ENCODE results near the gene RENBP. TPM values are rescaled to one million over a fixed set of nuclear protein-coding genes. Genes with fewer than 3 reads are reported as not detected.

Gene RENBP
- total RNA-seq, 1 experiment from 2014 or later: 17.9 TPM

GRCh38 chrX:153966841-153967535 is 22.5 kb upstream of the RENBP start:
- no peak for DNase-seq
- Histone ChIP-seq H3K36me3 (replicated peaks; ENCODE audit: control insufficient read depth, insufficient read depth, low read length) (peaks cover 9% of the 10 kb centered on the region), H3K27me3 (ENCODE audit: control insufficient read depth, insufficient read depth, low read length) (no peaks in the 10 kb centered on the region), H3K4me3 (ENCODE audit: insufficient read depth, low read depth, low read length) (no peak overlapping the region)

GRCh38 chrX:153966283-153966688 is 21.8 kb upstream of the RENBP start:
- H3K27me3 ChIP-seq (ENCODE audit: control insufficient read depth, insufficient read depth, low read length): no peaks in the 10 kb centered on the region
- peaks cover 14% of the 10 kb centered on the region for H3K36me3 ChIP-seq (replicated peaks; ENCODE audit: control insufficient read depth, insufficient read depth, low read length)
- H3K4me3 ChIP-seq (ENCODE audit: insufficient read depth, low read depth, low read length): no peak overlapping the region
- no peak for DNase-seq

- Histone ChIP-seq H3K27me3 (ENCODE audit: control insufficient read depth, insufficient read depth, low read length) (no peaks in the 10 kb centered on the region), H3K36me3 (replicated peaks; ENCODE audit: control insufficient read depth, insufficient read depth, low read length) (peaks cover 15% of the 10 kb centered on the region), H3K4me3 (ENCODE audit: insufficient read depth, low read depth, low read length) (no peak overlapping the region)
- DNase-seq: no peak
Measured at GRCh38 chrX:153965406-153965805, 21.0 kb upstream of the RENBP start.

- Histone ChIP-seq H3K4me3 (ENCODE audit: insufficient read depth, low read depth, low read length) (no peak overlapping the region), H3K36me3 (replicated peaks; ENCODE audit: control insufficient read depth, insufficient read depth, low read length) (peaks cover 23% of the 10 kb centered on the region), H3K27me3 (ENCODE audit: control insufficient read depth, insufficient read depth, low read length) (no peaks in the 10 kb centered on the region)
- no peak for DNase-seq
Measured at GRCh38 chrX:153964105-153964504, 19.7 kb upstream of the RENBP start.

- DNase-seq: no peak
- H3K27me3 ChIP-seq (ENCODE audit: control insufficient read depth, insufficient read depth, low read length): no peaks in the 10 kb centered on the region
- H3K4me3 ChIP-seq (ENCODE audit: insufficient read depth, low read depth, low read length): no peak overlapping the region
- H3K36me3 ChIP-seq (replicated peaks; ENCODE audit: control insufficient read depth, insufficient read depth, low read length): peaks cover 28% of the 10 kb centered on the region
Measured at GRCh38 chrX:153963546-153963945, 19.1 kb upstream of the RENBP start.

- Histone ChIP-seq H3K27me3 (ENCODE audit: control insufficient read depth, insufficient read depth, low read length) (no peaks in the 10 kb centered on the region), H3K36me3 (replicated peaks; ENCODE audit: control insufficient read depth, insufficient read depth, low read length) (peaks cover 49% of the 10 kb centered on the region), H3K4me3 (ENCODE audit: insufficient read depth, low read depth, low read length) (no peak overlapping the region)
- no peak for DNase-seq
Measured at GRCh38 chrX:153961292-153961691, 16.8 kb upstream of the RENBP start.

GRCh38 chrX:153960786-153961185 is 16.3 kb upstream of the RENBP start:
- DNase-seq: no peak
- no peaks in the 10 kb centered on the region for H3K27me3 ChIP-seq (ENCODE audit: control insufficient read depth, insufficient read depth, low read length)
- H3K36me3 ChIP-seq (replicated peaks; ENCODE audit: control insufficient read depth, insufficient read depth, low read length): peaks cover 51% of the 10 kb centered on the region
- H3K4me3 ChIP-seq (ENCODE audit: insufficient read depth, low read depth, low read length): no peak overlapping the region

GRCh38 chrX:153960077-153960476 is 15.6 kb upstream of the RENBP start:
- Histone ChIP-seq H3K27me3 (ENCODE audit: control insufficient read depth, insufficient read depth, low read length) (no peaks in the 10 kb centered on the region), H3K36me3 (replicated peaks; ENCODE audit: control insufficient read depth, insufficient read depth, low read length) (peaks cover 57% of the 10 kb centered on the region), H3K4me3 (ENCODE audit: insufficient read depth, low read depth, low read length) (no peak overlapping the region)
- no peak for DNase-seq

GRCh38 chrX:153959649-153960048 is 15.2 kb upstream of the RENBP start:
- DNase-seq: no peak
- no peaks in the 10 kb centered on the region for H3K27me3 ChIP-seq (ENCODE audit: control insufficient read depth, insufficient read depth, low read length)
- no peak overlapping the region for H3K4me3 ChIP-seq (ENCODE audit: insufficient read depth, low read depth, low read length)
- H3K36me3 ChIP-seq (replicated peaks; ENCODE audit: control insufficient read depth, insufficient read depth, low read length): peaks cover 57% of the 10 kb centered on the region

- Histone ChIP-seq H3K27me3 (ENCODE audit: control insufficient read depth, insufficient read depth, low read length) (no peaks in the 10 kb centered on the region), H3K4me3 (ENCODE audit: insufficient read depth, low read depth, low read length) (no peak overlapping the region), H3K36me3 (replicated peaks; ENCODE audit: control insufficient read depth, insufficient read depth, low read length) (peaks cover 57% of the 10 kb centered on the region)
- no peak for DNase-seq
Measured at GRCh38 chrX:153958605-153959004, 14.2 kb upstream of the RENBP start.

- peaks cover 62% of the 10 kb centered on the region for H3K36me3 ChIP-seq (replicated peaks; ENCODE audit: control insufficient read depth, insufficient read depth, low read length)
- H3K4me3 ChIP-seq (ENCODE audit: insufficient read depth, low read depth, low read length): no peak overlapping the region
- no peaks in the 10 kb centered on the region for H3K27me3 ChIP-seq (ENCODE audit: control insufficient read depth, insufficient read depth, low read length)
- DNase-seq: no peak
Measured at GRCh38 chrX:153957224-153957623, 12.8 kb upstream of the RENBP start.

GRCh38 chrX:153956044-153956907 is 11.8 kb upstream of the RENBP start:
- Histone ChIP-seq H3K27me3 (ENCODE audit: control insufficient read depth, insufficient read depth, low read length) (no peaks in the 10 kb centered on the region), H3K36me3 (replicated peaks; ENCODE audit: control insufficient read depth, insufficient read depth, low read length) (peaks cover 56% of the 10 kb centered on the region), H3K4me3 (ENCODE audit: insufficient read depth, low read depth, low read length) (no peak overlapping the region)
- no peak for DNase-seq

GRCh38 chrX:153955228-153955732 is 10.8 kb upstream of the RENBP start:
- H3K36me3 ChIP-seq (replicated peaks; ENCODE audit: control insufficient read depth, insufficient read depth, low read length): peaks cover 65% of the 10 kb centered on the region
- no peaks in the 10 kb centered on the region for H3K27me3 ChIP-seq (ENCODE audit: control insufficient read depth, insufficient read depth, low read length)
- no peak overlapping the region for H3K4me3 ChIP-seq (ENCODE audit: insufficient read depth, low read depth, low read length)
- DNase-seq: no peak

- no peak for DNase-seq
- H3K4me3 ChIP-seq (ENCODE audit: insufficient read depth, low read depth, low read length): no peak overlapping the region
- H3K36me3 ChIP-seq (replicated peaks; ENCODE audit: control insufficient read depth, insufficient read depth, low read length): peaks cover 61% of the 10 kb centered on the region
- no peaks in the 10 kb centered on the region for H3K27me3 ChIP-seq (ENCODE audit: control insufficient read depth, insufficient read depth, low read length)
Measured at GRCh38 chrX:153954558-153955227, 10.2 kb upstream of the RENBP start.

Measured in H7 (cell line).